HFF-Myc (cell line): ENCODE measurements around the gene FSIP1.

Experiments
- DNase-seq: peaks from one replicate; pipeline ENCODE4 v3.0.0-alpha.2; 2011; ENCODE audit warnings: low read depth; ENCODE audit errors: extremely low read depth
- H3K4me3 ChIP-seq: replicated peaks from 2 replicates; pipeline ENCODE4 v1.5.1; 2011; ENCODE audit warnings: low read depth, mild to moderate bottlenecking, control low read depth, low read length
- CTCF ChIP-seq: IDR thresholded peaks from 2 replicates; pipeline ENCODE4 v1.5.1; 2012; ENCODE audit warnings: mild to moderate bottlenecking, low read depth, low read length, control low read depth; ENCODE audit errors: missing control alignments

Gene FSIP1

GRCh38 chr15:39651295-39651694 lies 131.3 kb downstream of the FSIP1 start:
- TF ChIP-seq CTCF, result no peak
- DNase-seq, result no peak

GRCh38 chr15:39649757-39650156 lies 132.9 kb downstream of the FSIP1 start:
- H3K4me3 ChIP-seq, result no peak overlapping the region
- no peak for TF ChIP-seq CTCF
- no peak for DNase-seq

More at GRCh38 chr15:39651295-39651694, 131.3 kb downstream of the FSIP1 start:
- no peak overlapping the region for H3K4me3 ChIP-seq

GRCh38 chr15:39646425-39646824 lies 136.2 kb downstream of the FSIP1 start:
- TF ChIP-seq CTCF, result no peak
- no peak overlapping the region for H3K4me3 ChIP-seq
- no peak for DNase-seq

- DNase-seq, result no peak
- no peak for TF ChIP-seq CTCF
Measured at GRCh38 chr15:39645976-39646257, 136.7 kb downstream of the FSIP1 start.

GRCh38 chr15:39645138-39645975 lies 137.3 kb downstream of the FSIP1 start:
- DNase-seq, result no peak
- no peak for TF ChIP-seq CTCF
- H3K4me3 ChIP-seq, result no peak overlapping the region

More at GRCh38 chr15:39645976-39646257, 136.7 kb downstream of the FSIP1 start:
- H3K4me3 ChIP-seq, result no peak overlapping the region

GRCh38 chr15:39644136-39644535 lies 138.5 kb downstream of the FSIP1 start:
- no peak overlapping the region for H3K4me3 ChIP-seq
- TF ChIP-seq CTCF, result no peak
- DNase-seq, result no peak

GRCh38 chr15:39643727-39644126 lies 138.9 kb downstream of the FSIP1 start:
- TF ChIP-seq CTCF, result no peak
- DNase-seq, result no peak
- H3K4me3 ChIP-seq, result no peak overlapping the region
